GF-D8 (cell line): ENCODE data around the gene TEAD2.
A peak's percentile ranks its signal among the peaks of the same experiment; 100 is the strongest.
"Not testable (repeated sequence)": the region's sequence is repeated elsewhere in the genome, so short reads cannot be mapped to it uniquely, and the experiment has no call there.

Experiments used
- DNase-seq: peaks from one replicate; lab custom pipeline; 2025; lab: John Stamatoyannopoulos, UW

TEAD2 gene

DNA sequence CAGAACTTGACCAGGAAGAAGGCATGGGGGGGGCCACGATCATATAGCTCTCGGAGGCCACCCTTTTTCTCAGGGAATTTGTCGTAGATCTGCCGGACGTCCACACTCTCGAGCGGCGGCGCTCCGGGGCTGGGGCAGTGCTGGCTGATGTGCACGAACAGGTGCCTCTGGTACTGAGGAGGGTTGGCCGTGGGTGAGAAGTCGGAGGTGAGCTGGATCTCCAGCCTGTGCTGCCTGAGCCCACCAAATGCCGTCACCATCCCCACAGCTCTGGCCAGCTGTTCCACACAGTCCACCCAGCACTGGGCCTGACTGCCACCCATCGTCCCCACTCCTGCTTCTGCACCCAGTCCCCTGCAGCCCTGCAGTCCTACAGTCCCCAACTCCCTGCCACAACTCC, 15.0 kb downstream of the TEAD2 start:
- DNase-seq = no peak

DNA sequence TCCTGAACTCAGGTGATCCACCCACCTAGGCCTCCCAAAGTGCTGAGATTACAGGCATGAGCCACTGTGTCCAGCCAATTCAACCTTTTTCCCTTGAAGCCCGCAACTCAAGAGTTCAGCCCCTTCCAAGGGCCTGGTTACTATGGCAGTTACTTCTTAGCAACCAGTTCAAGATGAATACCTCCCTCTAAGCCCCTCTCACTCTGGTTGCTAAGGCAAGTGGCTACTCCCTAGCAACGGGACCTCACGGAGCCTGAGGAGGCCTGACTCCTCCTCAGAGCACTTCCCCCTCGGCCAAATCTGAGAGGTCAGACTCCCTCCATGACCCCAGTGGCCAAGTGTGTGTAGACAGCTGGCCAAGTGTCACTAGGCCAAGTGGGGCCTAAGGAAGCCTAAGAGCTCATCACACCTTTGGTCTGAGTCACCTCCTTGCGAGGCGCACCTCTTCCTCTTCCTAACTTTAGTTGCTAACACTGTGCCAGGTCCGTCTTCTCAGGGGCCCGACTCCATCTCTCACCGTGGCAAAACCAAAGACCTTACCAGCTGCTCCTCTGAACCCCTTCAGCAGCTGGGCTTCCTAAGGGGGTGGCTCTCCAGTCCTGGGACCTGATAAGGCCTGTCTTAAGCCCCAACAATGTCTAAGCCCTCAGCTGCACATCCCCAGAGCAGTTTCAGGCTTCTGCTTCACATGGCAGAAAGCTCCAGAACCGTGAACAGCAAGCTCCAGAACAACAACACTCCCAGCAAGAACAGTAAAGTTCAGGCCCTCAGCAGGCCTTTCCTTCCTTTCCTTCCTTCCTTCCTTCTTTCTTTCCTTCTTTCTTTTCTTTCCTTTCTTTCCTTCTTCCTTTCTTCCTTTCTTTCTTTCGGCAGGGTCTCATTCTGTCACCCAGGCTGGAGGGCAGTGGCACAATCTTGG, 17.5 kb downstream of the TEAD2 start:
- no peak for DNase-seq

DNA sequence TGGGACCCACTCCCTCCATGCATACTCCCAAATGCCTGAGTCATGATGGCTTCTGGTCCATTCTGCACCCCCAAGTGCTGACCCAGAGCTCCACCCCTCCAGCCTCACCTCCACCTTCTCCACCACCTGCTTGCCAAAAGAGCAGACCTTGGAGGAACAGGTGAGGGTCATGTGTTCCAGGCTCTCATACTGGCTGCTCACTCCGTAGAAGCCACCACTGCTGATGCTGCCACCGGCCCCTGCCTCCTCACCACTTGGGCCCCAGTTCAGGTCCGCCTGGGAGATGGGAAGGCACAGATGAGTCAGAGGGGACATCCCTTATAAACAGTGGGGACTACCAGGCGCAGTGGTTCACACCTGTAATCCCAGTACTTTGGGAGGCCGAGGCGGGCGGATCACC, 19.1 kb downstream of the TEAD2 start:
- no peak for DNase-seq

DNA sequence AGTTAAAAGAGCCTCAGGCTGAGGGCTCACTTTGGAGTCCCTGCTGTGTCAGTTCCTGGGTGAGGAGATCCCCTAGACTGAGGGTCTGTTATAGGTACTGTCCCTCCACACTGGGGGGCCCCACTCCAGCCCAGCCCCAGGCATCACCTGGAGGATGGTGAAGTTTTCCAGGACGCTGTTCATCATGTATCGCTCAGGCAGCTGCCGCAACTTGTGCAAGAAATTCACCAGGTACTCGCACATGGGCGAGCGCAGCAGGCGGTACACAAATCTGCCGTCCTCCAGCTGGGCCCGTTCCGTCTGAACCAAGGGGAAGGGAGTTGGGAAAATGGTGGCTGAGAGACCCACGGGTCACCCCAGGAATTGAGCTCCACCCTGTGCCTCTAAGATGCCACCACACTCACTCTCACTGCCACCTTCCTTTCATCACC, 19.9 kb downstream of the TEAD2 start:
- no peak for DNase-seq

DNA sequence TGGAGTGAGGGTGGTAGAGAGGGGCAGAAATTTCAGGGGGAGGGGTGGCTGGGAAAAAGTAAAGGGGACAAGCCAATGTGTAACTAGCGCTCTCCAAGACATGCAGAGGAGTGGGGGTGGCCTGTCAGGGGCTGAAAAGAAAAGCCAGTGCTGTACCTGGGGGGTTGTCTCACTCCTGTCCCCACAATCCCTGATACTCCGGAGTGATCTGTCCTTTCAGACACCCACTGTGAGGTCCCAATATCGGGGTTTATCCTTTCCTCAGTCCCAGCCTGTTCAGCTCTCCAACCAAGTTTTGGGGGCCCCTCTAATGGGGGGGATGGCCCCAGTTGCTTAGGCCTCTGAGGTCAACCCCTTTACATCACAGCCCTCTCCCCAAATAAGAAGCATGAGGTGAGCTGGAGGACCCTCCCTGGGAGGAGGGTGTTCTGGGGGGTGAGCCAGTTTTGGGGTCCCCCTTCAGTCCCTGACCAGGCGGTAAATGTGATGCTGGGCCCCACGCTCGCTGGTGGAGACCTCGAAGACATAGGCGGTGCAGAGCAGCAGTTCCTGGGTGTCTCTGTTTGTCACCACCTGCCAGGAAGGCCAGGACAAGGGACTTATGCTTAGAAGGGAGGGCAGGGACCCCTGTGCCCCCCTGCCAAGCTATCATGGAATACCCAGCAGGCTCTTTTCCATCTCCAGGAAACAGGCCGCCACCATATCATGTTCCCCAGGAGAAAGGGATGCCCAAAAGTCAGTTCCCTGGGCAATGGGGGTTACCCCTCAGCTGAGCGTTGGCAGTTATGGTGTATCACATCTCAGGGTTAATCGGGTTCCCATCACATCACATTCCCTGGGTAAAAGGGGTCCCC, 21.1 kb downstream of the TEAD2 start:
- DNase-seq = no peak

DNA sequence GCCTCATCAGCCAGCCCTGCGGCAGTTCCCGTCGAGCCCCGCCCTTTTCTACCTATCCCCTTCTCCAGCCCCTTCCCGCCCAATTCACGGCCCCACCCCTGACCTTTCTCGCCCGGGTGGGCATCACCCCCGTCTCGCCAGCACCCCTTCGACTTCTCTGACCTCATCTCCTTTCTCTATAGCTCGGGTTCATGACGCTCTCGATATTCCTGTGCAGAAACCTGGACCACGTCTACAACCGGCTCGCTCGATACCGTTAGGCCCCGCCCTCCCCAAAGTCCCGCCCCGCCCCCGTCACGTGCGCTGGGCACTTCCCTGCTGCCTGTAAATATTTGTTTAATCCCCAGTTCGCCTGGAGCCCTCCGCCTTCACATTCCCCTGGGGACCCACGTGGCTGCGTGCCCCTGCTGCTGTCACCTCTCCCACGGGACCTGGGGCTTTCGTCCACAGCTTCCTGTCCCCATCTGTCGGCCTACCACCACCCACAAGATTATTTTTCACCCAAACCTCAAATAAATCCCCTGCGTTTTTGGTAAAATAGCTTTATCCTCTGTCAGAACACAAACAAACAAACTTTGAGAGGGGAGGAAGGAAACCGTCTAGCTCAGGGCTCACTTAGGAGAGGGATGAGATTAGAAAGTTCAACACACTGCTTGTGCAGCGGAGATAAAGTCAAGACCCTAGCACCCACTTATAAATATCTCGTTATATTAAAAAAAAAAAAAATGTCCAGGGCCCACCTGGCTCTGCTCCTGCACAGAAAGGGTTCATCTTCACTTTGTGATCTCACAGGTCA, 21.9 kb downstream of the TEAD2 start:
- DNase-seq = no peak

DNA sequence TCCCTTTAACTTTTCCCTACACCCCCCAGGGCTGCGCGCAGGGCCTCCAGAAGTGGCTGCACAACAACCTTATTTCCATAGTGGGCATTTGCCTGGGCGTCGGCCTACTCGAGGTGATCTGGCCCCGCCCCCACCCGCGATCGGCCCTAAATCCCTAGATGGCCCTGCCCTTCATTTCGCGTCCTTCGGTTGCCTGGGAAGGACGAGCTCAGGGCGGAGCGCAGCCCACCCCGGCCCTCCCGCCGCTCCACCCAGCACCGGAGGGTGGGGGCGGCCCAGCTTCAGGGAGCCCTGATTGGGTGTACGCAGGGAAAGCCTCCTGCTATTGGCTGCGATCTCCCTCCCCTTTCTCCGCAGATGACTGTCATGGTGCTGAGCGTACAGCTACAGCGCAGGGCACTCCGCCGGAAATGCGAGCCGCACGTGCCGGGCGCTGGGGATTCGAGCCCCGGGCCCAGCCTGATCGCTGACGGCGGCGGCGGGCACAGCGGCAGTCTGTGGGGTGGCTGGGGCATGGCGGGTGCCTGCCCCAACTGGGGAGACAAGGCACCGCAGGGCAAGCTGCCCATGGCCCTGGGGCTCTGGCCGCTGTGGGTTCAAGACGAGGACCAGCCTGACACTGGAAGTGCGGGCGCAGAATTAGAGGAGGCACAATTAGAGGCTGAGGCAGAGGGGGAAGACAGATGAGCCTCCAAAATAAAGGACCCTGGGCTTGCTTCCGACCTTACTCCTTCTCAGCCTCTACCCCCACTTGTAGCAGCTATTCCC, 22.7 kb downstream of the TEAD2 start:
- no peak for DNase-seq

DNA sequence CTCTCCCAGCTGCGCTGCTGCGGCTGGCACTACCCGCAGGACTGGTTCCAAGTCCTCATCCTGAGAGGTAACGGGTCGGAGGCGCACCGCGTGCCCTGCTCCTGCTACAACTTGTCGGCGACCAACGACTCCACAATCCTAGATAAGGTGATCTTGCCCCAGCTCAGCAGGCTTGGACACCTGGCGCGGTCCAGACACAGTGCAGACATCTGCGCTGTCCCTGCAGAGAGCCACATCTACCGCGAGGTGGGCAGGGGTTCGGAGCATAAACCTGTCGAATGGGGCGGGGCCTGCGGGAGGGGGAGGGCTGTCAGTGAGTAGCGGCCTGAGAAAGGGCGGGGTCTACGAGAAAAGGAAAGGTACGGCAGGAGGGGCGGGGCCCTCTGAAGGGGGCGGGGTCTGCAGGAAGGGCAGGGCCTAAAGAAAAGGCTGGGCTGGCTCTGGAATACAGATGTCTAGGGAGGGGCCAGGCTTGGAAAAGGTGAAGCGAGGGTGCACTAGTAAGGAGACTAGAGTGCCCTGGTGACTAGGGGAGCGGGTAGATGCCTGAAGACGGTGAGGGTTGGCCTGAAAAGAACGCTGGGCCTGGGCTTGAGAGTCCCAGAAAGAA, 23.4 kb downstream of the TEAD2 start:
- DNase-seq = no peak

DNA sequence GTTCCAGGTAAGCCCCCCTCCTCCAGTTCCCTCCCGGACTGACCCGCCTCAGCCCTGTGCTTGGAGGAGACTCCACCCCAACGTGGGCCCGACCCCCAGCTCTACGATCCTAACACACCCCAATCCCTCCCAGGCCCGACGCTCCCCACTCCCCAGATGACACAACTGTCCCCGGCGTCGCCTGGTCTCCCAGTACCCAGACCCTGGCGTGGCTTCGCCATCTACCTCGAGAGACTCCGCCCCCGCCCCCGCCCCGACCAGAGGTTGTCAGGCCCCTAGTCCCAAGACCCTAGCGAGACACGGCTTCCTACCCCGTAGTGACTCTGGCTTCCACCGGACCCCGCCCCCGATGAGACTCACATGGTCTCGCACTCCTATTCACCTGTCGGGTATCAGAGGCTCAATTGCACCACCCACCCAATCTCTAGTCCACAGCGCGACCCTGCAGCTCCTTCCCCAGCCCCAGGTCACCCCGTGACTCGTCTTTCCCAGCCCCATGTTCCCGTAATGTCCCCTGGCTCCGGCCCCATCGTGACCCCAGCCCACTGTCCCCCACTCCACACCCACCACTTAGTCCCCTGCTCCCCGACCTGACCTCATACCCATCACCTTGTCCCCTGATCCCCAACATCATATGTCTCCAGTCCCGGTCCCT, 24.1 kb downstream of the TEAD2 start:
- no peak for DNase-seq

DNA sequence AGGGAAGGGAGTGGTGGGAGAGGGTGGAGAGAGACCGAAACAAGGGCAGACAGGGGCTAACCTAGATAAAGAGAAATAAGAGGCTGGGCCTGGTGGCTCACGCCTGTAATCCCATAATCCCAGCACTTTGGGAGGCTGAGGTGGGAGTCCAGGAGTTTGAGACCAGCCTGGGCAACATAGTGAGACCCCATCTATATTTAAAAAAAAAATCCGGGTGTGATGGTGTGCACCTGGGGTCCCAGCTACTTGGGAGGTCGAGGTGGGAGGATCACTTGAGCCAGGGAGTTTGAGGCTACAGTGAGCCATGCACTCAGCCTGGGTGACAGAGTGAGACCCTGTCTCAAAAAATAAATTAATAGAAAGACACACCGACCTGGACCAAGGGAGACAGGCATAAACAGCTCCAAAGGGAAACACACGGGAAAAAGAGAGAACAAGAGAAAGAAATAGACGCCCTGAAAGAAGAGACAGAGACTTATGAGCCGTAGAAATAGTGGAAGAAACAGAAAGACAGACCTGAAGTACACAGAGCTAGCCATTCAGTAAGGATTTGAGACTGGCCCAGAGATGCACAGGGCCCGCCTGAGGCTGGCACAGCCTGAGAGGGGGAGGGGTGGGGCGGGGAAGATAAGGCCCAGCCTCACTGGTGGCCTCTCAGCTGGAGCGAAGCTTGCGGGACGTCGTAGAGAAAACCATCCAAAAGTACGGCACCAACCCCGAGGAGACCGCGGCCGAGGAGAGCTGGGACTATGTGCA, 24.8 kb downstream of the TEAD2 start:
- no peak for DNase-seq

DNA sequence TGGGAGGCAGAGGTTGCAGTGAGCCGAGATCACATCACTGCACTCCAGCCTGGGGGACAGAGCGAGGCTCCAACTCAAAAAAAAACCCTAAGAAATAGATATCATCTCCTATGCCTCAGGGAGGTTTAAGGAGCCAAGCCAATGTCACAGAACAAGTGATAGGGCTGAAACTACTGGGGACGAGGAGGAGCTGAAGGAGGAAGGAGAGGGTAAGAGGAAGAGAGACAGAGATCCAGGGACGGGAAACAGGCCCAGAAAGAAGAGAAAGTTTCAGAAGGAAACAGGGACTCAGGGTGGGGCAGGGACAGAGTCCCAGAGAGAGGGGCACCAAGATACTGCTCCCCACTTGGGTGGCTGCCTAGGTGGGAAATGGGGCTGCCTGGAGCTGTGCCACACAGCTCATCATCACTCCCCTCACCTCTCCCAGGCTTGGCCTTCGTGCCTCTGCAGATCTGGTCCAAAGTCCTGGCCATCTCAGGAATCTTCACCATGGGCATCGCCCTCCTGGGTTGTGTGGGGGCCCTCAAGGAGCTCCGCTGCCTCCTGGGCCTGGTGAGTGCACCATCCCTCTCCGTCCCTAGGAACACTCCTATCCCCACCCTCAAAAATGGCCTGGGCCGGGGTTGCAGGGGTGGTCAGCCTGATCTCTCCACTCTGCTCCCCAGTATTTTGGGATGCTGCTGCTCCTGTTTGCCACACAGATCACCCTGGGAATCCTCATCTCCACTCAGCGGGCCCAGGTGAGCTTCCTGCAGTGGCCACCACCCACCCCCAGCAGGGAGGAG, 25.5 kb downstream of the TEAD2 start:
- no peak for DNase-seq

DNA sequence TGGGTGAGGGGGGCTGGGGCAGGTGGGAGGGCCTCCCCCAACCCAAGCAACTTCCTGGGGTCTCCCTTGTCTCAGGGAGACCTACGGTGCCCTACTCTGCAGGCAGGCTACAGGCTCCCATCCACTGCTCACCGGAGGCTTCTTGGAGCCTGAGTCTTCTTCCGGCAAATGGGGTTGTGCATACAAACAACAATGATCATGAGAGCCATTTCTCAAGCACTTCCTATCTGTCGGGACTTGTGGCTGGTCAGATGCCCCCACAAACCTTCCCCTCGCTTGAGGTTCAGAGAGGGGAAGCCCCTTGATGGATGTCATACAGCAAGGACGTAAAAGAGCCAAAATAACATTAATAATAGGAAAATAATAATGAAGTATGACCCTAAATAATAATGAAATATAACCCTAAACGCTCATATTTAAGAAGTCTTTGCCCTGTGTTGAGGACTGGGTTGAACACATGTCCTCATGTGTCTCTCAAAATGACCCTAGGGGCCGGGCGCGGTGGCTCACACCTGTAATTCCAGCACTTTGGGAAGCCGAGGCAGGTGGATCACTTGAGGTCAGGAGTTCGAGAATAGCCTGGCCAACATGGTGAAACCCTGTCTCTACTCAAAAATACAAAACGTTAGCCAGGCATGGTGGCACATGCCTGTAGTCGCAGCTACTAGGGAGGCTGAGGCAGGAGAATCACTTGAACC, 26.3 kb downstream of the TEAD2 start:
- no peak for DNase-seq

DNA sequence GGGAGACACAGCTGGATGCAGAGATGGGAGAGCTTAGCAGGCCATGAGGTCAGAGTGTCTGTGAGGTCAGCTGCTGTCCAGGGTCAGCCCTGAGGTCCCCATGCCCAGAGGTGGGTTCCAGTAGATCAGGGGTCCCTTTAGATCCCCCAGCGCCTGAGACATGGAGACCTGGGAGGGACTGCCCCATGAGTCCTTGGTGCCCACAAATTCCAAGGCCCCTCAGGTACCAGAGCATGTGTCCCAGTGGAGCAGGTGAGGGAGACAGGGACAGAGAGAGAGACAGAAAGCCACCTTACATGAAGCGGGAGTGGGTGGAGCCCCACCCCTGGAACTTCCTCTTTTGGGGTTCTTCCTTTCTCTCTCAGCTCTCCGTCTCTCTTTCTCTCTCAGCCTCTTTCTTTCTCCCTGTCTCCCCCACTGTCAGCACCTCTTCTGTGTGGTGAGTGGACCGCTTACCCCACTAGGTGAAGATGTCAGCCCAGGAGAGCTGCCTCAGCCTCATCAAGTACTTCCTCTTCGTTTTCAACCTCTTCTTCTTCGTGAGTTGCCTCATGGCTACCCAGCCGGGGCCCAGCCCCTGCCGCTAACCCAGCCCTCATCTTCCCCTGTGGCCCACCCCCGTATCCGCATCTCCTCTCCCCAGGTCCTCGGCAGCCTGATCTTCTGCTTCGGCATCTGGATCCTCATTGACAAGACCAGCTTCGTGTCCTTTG, 27.0 kb downstream of the TEAD2 start, which contains the start of gene CD37:
Gene CD37 (plus strand): TSS at position 336 of the 713 bp plus-strand sequence. CDS start 135 bp downstream, at position 471.
- peak; percentile 10 for DNase-seq

DNA sequence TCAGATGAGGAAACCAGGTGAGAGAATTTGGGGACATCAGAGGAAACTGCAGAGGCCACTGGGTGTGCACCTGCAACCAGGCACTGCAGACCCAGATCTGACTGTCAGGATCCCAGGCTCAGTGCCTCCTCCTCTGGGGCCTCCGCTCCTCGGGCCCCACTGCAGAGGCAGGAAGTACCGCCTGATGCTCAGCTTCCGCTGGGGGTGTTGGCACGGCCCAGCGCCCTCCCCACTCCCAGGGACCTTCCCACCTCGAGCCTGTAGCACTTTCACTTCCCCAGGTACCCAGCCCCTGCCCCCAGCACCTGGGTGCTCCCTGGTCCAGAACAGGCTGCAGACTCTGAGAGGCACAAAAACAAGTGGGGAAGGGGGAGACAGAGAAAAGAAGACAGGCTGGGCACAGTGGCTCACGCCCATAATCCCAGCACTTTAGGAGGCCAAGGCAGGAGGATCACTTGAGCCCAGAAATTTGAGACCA, 28.4 kb downstream of the TEAD2 start:
- no peak for DNase-seq

DNA sequence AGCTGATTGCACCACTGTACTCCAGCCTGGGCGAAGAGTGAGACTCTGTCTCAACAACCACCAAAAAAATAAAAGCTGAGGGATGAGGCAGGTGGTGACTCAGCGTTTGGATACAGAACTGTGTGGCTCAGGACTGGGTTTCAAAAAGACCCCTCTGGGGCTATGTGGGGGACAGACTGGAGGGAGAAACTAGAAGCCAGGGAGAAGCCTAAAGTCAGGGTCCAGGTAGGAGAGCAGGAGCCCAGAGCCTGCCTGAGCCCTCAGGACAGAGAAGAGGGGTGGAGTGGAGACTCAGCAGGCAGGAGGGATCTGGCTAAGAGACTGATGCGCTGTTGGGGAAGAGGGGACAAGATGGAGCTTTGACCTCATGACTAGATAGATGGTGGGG, 28.8 kb downstream of the TEAD2 start:
- no peak for DNase-seq

DNA sequence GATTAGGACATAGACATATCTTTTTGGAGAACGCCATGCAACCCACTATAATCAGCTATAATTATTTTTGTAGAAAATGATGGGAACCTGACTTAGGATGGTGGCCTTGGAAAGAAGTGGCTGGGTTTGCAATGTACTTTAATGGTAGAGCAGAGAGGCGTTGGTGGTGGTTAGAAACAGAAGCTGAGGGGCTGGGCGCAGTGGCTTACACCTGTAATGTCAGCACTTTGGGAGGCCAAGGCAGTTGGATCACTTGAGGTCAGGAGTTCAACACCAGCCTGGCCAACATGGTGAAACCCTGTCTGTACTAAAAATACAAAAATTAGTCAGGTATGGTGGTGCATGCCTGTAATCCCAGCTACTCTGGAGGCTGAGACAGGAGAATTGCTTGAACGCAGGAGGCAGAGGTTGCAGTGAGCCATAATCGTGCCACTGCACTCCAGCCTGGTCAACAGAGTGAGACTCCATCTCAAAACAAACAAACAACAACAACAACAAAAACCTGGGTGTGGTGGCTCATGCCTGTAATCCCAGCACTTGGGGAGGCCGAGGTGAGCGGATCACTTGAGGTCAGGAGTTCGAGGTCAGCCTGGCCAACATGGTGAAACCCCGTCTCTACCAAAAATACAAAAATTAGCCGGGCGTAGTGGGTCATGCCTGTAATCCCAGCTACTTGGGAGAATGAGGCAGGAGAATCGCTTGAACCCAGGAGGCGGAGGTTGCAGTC, 29.4 kb downstream of the TEAD2 start:
- DNase-seq = not testable (repeated sequence)

DNA sequence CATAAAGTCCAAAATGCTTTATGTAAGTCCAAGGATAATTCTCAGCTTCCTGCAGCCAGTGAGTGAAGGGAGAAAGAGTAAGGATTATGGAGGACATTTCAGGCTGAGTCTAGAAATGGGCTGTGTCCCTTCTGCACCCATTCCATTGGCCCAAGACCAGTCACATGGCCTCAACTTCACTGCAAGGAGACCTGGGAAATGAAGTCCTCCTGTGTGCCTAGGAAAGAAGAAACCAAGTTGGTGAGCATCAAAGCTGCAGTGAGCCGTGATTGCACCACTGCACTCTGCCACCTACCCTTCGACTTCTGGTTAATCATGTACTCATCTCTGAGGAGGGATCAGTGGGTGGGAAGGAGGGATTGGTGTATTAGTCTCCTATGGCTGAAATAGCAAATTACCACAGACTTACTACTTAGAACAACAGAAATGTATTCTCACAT, 30.6 kb downstream of the TEAD2 start:
- no peak for DNase-seq
